Cardiac muscle cell (in vitro differentiated cells and primary cell): ENCODE results near the gene TBC1D19. TPM values are rescaled to one million over a fixed set of nuclear protein-coding genes. Genes with fewer than 3 reads are reported as not detected.
"Not testable (repeated sequence)": the region's sequence is repeated elsewhere in the genome, so short reads cannot be mapped to it uniquely, and the experiment has no call there.

Source experiments
- DNase-seq, 2 donors: peaks; one replicate each; pipeline versions ENCODE4 v3.0.0 to v3.0.0-alpha.2; 2010 to 2017; ENCODE audit warnings: low read depth in 1 of 2, low spot score in 1 of 2
- H3K27ac ChIP-seq: fragments of 200-600 bp; sonication (generic); 2 replicates; pipeline ENCODE4 v1.5.1; 2016
- H3K27me3 ChIP-seq: fragments of 200-600 bp; sonication (generic); 2 replicates; pipeline ENCODE4 v1.6.0; 2016; ENCODE audit warnings: control low read depth
- H3K36me3 ChIP-seq: fragments of 200-600 bp; sonication (generic); 2 replicates; pipeline ENCODE4 v1.5.1; 2016; ENCODE audit warnings: control low read depth
- H3K4me1 ChIP-seq: fragments of 200-600 bp; sonication (generic); 2 replicates; pipeline ENCODE4 v1.8.1; 2017; ENCODE audit warnings: low read depth, mild to moderate bottlenecking, mixed run types
- H3K4me3 ChIP-seq: fragments of 200-600 bp; sonication (generic); 2 replicates; pipeline ENCODE4 v1.5.1; 2016; ENCODE audit warnings: mild to moderate bottlenecking
- H3K9me3 ChIP-seq: fragments of 200-600 bp; sonication (generic); 2 replicates; pipeline ENCODE4 v1.5.1; 2017; ENCODE audit warnings: low read depth, mild to moderate bottlenecking, control low read depth
- CTCF ChIP-seq: IDR thresholded peaks from 2 replicates; pipeline ENCODE4 v1.5.1; 2012; ENCODE audit warnings: low read depth, mild to moderate bottlenecking, low read length
- polyA plus RNA-seq: library from polyadenylated mRNA; unstranded; fragments of >200 nt; fragmentation: Nextera tagmentation; extraction: Ambion mirVana; gene quantifications from 2 replicates; pipeline ENCODE4 v1.2.1, GENCODE V29; 2016
- total RNA-seq: library from RNA; depleted of rRNA; stranded (reverse); fragments of >200 nt; gene quantifications from 2 replicates; pipeline ENCODE4 v1.2.3, GENCODE V29; 2016

TBC1D19 gene
- total RNA-seq (10.2 and 17.3 TPM in 2 replicates), polyA plus RNA-seq (10.9 and 12.2 TPM in 2 replicates)

DNA sequence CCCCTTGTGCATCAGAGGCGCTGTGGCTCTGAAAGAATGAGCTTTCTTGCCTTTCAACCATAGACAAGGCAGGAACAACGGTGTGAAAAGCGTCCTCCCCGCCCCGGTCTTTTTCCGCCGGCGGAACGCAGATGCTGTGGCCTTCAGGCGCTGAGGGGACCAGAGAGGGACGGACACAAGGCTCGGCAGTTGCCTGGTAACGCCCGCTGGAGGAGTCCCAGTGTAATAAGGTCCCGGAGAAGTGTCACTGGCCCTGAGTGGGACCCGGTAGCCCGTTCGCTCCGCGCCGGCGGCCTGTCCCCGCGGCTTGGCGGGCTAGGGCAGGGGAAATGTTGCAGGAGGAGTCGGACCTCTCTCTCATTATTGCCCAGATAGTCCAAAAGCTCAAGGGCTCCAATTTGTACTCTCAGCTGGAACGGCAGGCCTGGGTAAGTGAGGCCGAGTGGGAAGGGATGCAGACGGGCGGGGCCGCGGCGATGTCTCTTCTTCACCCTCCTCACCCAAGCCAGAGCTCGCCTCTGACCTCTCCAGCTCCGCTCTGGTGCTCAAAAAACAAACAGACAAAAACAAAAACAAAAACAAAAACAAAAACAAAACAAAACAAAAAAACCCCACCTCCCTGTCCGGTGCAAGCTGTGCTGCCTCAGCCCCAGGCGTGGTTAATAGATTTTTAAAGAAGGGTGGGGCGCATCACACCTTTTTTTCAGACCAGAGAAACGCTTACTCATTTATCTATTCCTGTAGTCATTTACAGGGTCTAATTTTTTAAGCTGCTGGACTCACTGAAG is at the start of gene TBC1D19:
TBC1D19 (plus strand) TSS at position 220 of the 788 bp plus-strand sequence; CDS start at position 330, 110 bp downstream.
- Histone ChIP-seq H3K27me3 (no peaks in the 10 kb centered on the region), H3K36me3 (no peaks in the 10 kb centered on the region), H3K9me3 (no peaks in the 10 kb centered on the region), H3K4me3 (peak within 1 kb of the TSS; percentile 93), H3K27ac (peak within 1 kb of the TSS; percentile 41), H3K4me1 (no peaks in the 10 kb centered on the region)
- peak; percentile 91 to 93 for DNase-seq
- no peak for TF ChIP-seq CTCF

- Histone ChIP-seq H3K4me3 (no peak overlapping the region), H3K27ac (no peak overlapping the region), H3K9me3 (no peaks in the 10 kb centered on the region), H3K36me3 (no peaks in the 10 kb centered on the region), H3K27me3 (no peaks in the 10 kb centered on the region), H3K4me1 (no peaks in the 10 kb centered on the region)
- TF ChIP-seq CTCF: no peak
- no peak for DNase-seq
These were observed 40.9 kb upstream of the TBC1D19 start for GRCh38 chr4:26542991-26543390.

DNA sequence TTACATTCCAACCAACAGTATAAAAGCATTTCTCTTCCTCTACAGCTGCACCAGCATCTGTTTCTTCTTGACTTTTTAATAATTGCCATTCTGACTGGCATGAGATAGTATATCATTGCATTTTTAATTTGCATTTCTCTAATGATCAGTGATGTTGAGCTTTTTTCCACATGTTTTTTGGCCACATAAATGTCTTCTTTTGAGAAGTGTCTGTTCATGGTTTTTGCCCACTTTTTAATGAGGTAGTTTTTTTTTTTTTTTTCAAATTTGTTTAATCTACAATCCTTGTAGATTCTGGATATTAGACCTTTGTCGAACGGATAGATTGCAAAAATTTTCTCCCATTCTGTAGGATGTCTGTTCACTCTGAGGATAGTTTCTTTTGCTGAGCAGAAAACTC is 39.5 kb upstream of the TBC1D19 start:
- no peak for TF ChIP-seq CTCF
- no peaks in the 10 kb centered on the region for H3K36me3 ChIP-seq
- H3K9me3 ChIP-seq: no peaks in the 10 kb centered on the region
- H3K4me3 ChIP-seq: no peak overlapping the region
- H3K27ac ChIP-seq: no peak overlapping the region
- no peaks in the 10 kb centered on the region for H3K4me1 ChIP-seq
- no peaks in the 10 kb centered on the region for H3K27me3 ChIP-seq
- no peak for DNase-seq

GRCh38 chr4:26548379-26548778 is 35.5 kb upstream of the TBC1D19 start:
- H3K27me3 ChIP-seq, H3K4me3 ChIP-seq, H3K4me1 ChIP-seq, H3K36me3 ChIP-seq, H3K27ac ChIP-seq, DNase-seq, H3K9me3 ChIP-seq: not testable (repeated sequence)

DNA sequence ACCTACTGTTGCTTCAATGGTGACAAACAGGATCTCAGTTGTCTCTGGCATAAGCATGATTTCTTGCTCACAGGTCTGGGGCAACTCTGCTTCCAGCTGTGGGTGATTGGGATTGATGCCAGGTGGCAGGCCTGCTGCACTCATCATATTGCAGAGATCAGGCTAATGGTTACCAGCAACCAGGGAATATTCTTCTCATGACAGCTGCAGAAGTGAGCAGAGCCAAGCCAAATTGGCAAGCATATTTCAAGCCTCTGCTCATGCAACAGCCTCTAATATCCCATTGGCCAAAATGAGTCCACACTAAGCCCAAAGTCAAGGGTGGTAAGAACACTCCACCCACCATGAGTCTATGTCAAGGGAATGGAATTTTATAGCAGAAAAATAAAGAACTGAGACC is 26.7 kb upstream of the TBC1D19 start:
- Histone ChIP-seq H3K27ac (no peak overlapping the region), H3K4me1 (no peaks in the 10 kb centered on the region), H3K27me3 (no peaks in the 10 kb centered on the region), H3K4me3 (no peak overlapping the region), H3K9me3 (peaks cover 2% of the 10 kb centered on the region), H3K36me3 (no peaks in the 10 kb centered on the region)
- TF ChIP-seq CTCF: no peak
- peak in 1 of 2 donors; percentile 27 for DNase-seq

- Histone ChIP-seq H3K4me1 (no peaks in the 10 kb centered on the region), H3K4me3 (no peak overlapping the region), H3K36me3 (no peaks in the 10 kb centered on the region), H3K27me3 (no peaks in the 10 kb centered on the region), H3K27ac (no peak overlapping the region), H3K9me3 (peaks cover 2% of the 10 kb centered on the region)
- DNase-seq: no peak
- TF ChIP-seq CTCF: no peak
These were observed 25.6 kb upstream of the TBC1D19 start for GRCh38 chr4:26558166-26558895.
